ENCODE data around the gene CFAP46. TPM values are rescaled to one million over a fixed set of nuclear protein-coding genes. Genes with fewer than 3 reads are reported as not detected.
"Not testable (repeated sequence)": the region's sequence is repeated elsewhere in the genome, so short reads cannot be mapped to it uniquely, and the experiment has no call there.

Gene CFAP46
- polyA plus RNA-seq, 1 donor from 2014 or later = 2.6 TPM

DNA sequence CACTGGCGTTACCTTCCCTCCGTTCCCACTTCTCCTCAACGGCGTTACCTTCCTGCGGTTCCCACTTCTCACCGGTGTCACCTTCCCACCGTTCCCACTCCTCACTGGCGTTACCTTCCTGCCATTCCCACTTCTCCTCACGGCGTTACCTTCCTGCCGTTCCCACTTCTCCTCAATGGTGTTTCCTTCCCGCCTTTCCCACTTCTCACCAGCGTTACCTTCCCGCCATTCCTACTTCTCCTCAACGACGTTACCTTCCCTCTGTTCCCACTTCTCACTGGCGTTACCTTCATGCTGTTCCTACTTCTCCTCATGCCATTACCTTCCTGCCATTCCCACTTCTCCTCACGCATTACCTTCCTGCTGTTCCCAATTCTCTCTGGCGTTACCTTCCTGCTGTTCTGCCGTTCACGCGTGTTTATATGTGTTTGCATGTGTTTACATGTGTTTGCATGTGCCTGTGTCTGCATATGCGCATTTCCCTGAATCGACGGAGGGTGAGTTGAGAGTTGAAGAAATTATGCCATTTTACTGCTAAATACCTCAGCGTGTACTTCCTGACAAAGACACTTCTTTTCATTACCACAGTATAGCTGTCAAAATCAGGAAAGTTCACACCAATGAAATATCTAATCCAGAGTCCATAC, 23.2 kb upstream of the CFAP46 start:
- H3K4me3 ChIP-seq (ENCODE audit: low read length) = no peak overlapping the region
- H2AFZ ChIP-seq (ENCODE audit: low read depth, low read length) = no peak overlapping the region
- H3K9me2 ChIP-seq (ENCODE audit: insufficient read depth, low read length) = no peaks in the 10 kb centered on the region
- no peaks in the 10 kb centered on the region for H3F3A ChIP-seq (ENCODE audit: insufficient read depth, low read length, poor library complexity, severe bottlenecking)
- H3K9ac ChIP-seq (ENCODE audit: low read length) = no peak overlapping the region
- no peak overlapping the region for H3K4me2 ChIP-seq (ENCODE audit: low read length)
- H3K9me3 ChIP-seq (ENCODE audit: low read length) = no peaks in the 10 kb centered on the region
- no peak for TF ChIP-seq RAD21 (conservative IDR thresholded peaks at IDR 0.05)
- no peak for TF ChIP-seq TAF1 (IDR thresholded peaks at IDR 0.05; ENCODE audit: low read depth)
- TF ChIP-seq SMC3 (conservative IDR thresholded peaks at IDR 0.05; ENCODE audit: poor library complexity) = no peak
- TF ChIP-seq, protein P1, sequence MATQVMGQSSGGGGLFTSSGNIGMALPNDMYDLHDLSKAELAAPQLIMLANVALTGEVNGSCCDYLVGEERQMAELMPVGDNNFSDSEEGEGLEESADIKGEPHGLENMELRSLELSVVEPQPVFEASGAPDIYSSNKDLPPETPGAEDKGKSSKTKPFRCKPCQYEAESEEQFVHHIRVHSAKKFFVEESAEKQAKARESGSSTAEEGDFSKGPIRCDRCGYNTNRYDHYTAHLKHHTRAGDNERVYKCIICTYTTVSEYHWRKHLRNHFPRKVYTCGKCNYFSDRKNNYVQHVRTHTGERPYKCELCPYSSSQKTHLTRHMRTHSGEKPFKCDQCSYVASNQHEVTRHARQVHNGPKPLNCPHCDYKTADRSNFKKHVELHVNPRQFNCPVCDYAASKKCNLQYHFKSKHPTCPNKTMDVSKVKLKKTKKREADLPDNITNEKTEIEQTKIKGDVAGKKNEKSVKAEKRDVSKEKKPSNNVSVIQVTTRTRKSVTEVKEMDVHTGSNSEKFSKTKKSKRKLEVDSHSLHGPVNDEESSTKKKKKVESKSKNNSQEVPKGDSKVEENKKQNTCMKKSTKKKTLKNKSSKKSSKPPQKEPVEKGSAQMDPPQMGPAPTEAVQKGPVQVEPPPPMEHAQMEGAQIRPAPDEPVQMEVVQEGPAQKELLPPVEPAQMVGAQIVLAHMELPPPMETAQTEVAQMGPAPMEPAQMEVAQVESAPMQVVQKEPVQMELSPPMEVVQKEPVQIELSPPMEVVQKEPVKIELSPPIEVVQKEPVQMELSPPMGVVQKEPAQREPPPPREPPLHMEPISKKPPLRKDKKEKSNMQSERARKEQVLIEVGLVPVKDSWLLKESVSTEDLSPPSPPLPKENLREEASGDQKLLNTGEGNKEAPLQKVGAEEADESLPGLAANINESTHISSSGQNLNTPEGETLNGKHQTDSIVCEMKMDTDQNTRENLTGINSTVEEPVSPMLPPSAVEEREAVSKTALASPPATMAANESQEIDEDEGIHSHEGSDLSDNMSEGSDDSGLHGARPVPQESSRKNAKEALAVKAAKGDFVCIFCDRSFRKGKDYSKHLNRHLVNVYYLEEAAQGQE (IDR thresholded peaks at IDR 0.05; ENCODE audit: borderline replicate concordance) = no peak
- no peak for TF ChIP-seq MXI1 (conservative IDR thresholded peaks at IDR 0.05; ENCODE audit: poor library complexity, severe bottlenecking)
- TF ChIP-seq POLR2AphosphoS5 (IDR thresholded peaks at IDR 0.05) = no peak
- TF ChIP-seq CTCF (IDR thresholded peaks at IDR 0.05; ENCODE audit: poor library complexity, severe bottlenecking) = no peak
- no peak for TF ChIP-seq EZH2 (IDR thresholded peaks at IDR 0.05; ENCODE audit: borderline replicate concordance, insufficient read depth, low read length, poor library complexity, severe bottlenecking)
- no peak for TF ChIP-seq EP300 (conservative IDR thresholded peaks at IDR 0.05; ENCODE audit: poor library complexity, severe bottlenecking)
- no peaks in the 10 kb centered on the region for H3K36me3 ChIP-seq (ENCODE audit: insufficient read depth, low read length)
- H3K79me2 ChIP-seq (replicated peaks; ENCODE audit: insufficient read depth, low read length) = no peaks in the 10 kb centered on the region
- no peaks in the 10 kb centered on the region for H3K27me3 ChIP-seq (ENCODE audit: insufficient read depth, low read depth, low read length)
- no peak overlapping the region for H3K27ac ChIP-seq (ENCODE audit: low read length)
- H4K20me1 ChIP-seq (ENCODE audit: insufficient read depth) = no peaks in the 10 kb centered on the region

DNA sequence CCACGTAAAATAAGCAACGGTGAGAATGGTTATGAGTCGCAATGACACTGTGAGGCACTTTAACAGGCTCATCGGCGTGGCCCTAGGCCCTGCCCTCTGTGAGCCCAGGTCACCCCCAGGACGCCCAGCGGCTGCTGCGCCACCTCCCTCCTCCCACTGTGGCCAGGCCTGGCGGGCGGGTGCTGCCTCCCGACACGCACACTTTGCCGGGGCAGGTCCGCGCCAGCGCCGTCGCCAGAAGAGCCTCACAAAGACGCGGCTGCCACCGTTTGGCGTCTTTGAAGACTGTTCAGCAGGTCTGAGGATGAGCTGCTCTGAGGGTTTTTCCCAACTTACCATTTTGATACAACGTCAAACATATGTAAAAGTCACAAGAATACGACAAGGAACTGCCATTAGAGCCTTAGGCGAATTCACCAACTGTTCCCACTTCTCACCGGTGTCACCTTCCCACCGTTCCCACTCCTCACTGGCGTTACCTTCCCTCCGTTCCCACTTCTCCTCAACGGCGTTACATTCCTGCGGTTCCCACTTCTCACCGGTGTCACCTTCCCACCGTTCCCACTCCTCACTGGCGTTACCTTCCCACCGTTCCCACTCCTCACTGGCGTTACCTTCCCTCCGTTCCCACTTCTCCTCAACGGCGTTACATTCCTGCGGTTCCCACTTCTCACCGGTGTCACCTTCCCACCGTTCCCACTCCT, 22.5 kb upstream of the CFAP46 start:
- not testable (repeated sequence) for H2AFZ ChIP-seq (ENCODE audit: low read depth, low read length); H3K27ac ChIP-seq (ENCODE audit: low read length); H3K79me2 ChIP-seq (replicated peaks; ENCODE audit: insufficient read depth, low read length); H3K4me2 ChIP-seq (ENCODE audit: low read length); H3K36me3 ChIP-seq (ENCODE audit: insufficient read depth, low read length); H3K4me3 ChIP-seq (ENCODE audit: low read length); H3F3A ChIP-seq (ENCODE audit: insufficient read depth, low read length, poor library complexity, severe bottlenecking); H3K27me3 ChIP-seq (ENCODE audit: insufficient read depth, low read depth, low read length); H4K20me1 ChIP-seq (ENCODE audit: insufficient read depth); H3K9me2 ChIP-seq (ENCODE audit: insufficient read depth, low read length); H3K9ac ChIP-seq (ENCODE audit: low read length); H3K9me3 ChIP-seq (ENCODE audit: low read length)

All from neural cell (in vitro differentiated cells).